SK-N-SH (cell line): ENCODE data around the gene DNPH1. TPM values are rescaled to one million over a fixed set of nuclear protein-coding genes. Genes with fewer than 3 reads are reported as not detected.

Source experiments
- CTCF ChIA-PET: fragments of 300-600, 350-600 bp; formaldehyde crosslinking; extraction: SDS; loops from one replicate; lab custom pipeline; 2021; lab: Yijun Ruan, JAX
- POLR2A ChIA-PET: fragments of 350-600 bp; sonication (Branson Sonifier 250); formaldehyde crosslinking; extraction: SDS; loops from one replicate; lab custom pipeline; 2020; ENCODE audit warnings: antibody characterized with exemption, inconsistent platforms; lab: Yijun Ruan, JAX
- DNase-seq: peaks from one replicate; pipeline ENCODE4 v3.0.0; 2012
- H2AFZ ChIP-seq: fragments of 200-600 bp; sonication (generic); 2 replicates; pipeline ENCODE4 v1.8.1; 2016; ENCODE audit warnings: antibody characterized with exemption, mild to moderate bottlenecking, low read depth
- H3F3A ChIP-seq: fragments of 200-600 bp; sonication (generic); replicated peaks from 2 replicates; pipeline ENCODE3; 2016; ENCODE audit warnings: antibody characterized with exemption, mild to moderate bottlenecking; ENCODE audit not compliant: insufficient read depth
- H3K27ac ChIP-seq, 2 experiments: fragments of 200-500 bp in 1 of 2; fragments of 200-600 bp in 1 of 2; sonication (Bioruptor generic) in 1 of 2; sonication (generic), shearing (Covaris generic) in 1 of 2; 2 replicates each; pipeline versions ENCODE4 v1.5.1 to v1.6.1; 2014 to 2016; ENCODE audit warnings: low read depth in 2 of 2, inconsistent platforms in 1 of 2, low read length in 1 of 2, mild to moderate bottlenecking in 1 of 2, mixed read lengths in 1 of 2
- H3K27me3 ChIP-seq: fragments of 200-600 bp; sonication (generic), shearing (Covaris generic); 2 replicates; pipeline ENCODE4 v1.6.1; 2016; ENCODE audit warnings: mixed run types; ENCODE audit not compliant: insufficient read depth
- H3K36me3 ChIP-seq, 2 experiments: fragments of 200-500 bp in 1 of 2; fragments of 200-600 bp in 1 of 2; sonication (Bioruptor generic) in 1 of 2; sonication (generic) in 1 of 2; replicated peaks in 1 of 2; 2 replicates each; pipeline versions ENCODE3 to v1.5.1; 2014 to 2016; ENCODE audit warnings: low read length in 1 of 2, mild to moderate bottlenecking in 1 of 2; ENCODE audit not compliant: insufficient read depth in 2 of 2, control insufficient read depth in 1 of 2
- H3K4me1 ChIP-seq, 2 experiments: fragments of 200-500 bp in 1 of 2; fragments of 200-600 bp in 1 of 2; sonication (Bioruptor generic) in 1 of 2; sonication (generic), shearing (Covaris generic) in 1 of 2; 2 replicates each; pipeline versions ENCODE4 v1.5.1 to v1.6.1; 2014 to 2016; ENCODE audit warnings: low read depth in 1 of 2, low read length in 1 of 2, mixed run types in 1 of 2; ENCODE audit not compliant: insufficient read depth in 2 of 2, control insufficient read depth in 1 of 2
- H3K4me2 ChIP-seq: fragments of 200-600 bp; sonication (generic), shearing (Covaris generic); 2 replicates; pipeline ENCODE4 v1.6.1; 2017; ENCODE audit warnings: mixed run types
- H3K4me3 ChIP-seq, 2 experiments: fragments of 200-500 bp in 1 of 2; fragments of 200-600 bp in 1 of 2; sonication (Bioruptor generic) in 1 of 2; sonication (generic), shearing (Covaris generic) in 1 of 2; 2 replicates each; pipeline versions ENCODE4 v1.5.1 to v1.8.1; 2014 to 2016; ENCODE audit warnings: low read depth in 2 of 2, inconsistent platforms in 1 of 2, low read length in 1 of 2, mild to moderate bottlenecking in 1 of 2, mixed read lengths in 1 of 2, moderate library complexity in 1 of 2
- H3K79me2 ChIP-seq: fragments of 200-600 bp; sonication (generic); 2 replicates; pipeline ENCODE4 v1.8.1; 2017; ENCODE audit warnings: mild to moderate bottlenecking; ENCODE audit not compliant: insufficient read depth
- H3K9ac ChIP-seq: fragments of 200-600 bp; sonication (generic); 2 replicates; pipeline ENCODE4 v1.6.1; 2017; ENCODE audit warnings: mixed run types
- H3K9me2 ChIP-seq: fragments of 200-600 bp; sonication (generic); 2 replicates; pipeline ENCODE4 v1.6.1; 2017; ENCODE audit warnings: mixed run types
- H3K9me3 ChIP-seq: fragments of 200-600 bp; sonication (generic); 2 replicates; pipeline ENCODE4 v1.6.1; 2017; ENCODE audit warnings: mixed run types, mild to moderate bottlenecking, moderate library complexity
- H4K20me1 ChIP-seq: fragments of 200-600 bp; sonication (generic); 2 replicates; pipeline ENCODE4 v1.6.1; 2017; ENCODE audit warnings: mild to moderate bottlenecking, mixed run types; ENCODE audit not compliant: insufficient read depth
- EP300 ChIP-seq, 2 experiments: IDR thresholded peaks; 2 replicates each; pipeline versions ENCODE4 v1.4.0 to v1.6.1; 2012; ENCODE audit warnings: borderline replicate concordance in 1 of 2, low read depth in 1 of 2, low read length in 1 of 2
- EZH2phosphoT487 ChIP-seq: fragments of 200-600 bp; sonication (generic); IDR thresholded peaks from 2 replicates; pipeline ENCODE4 v1.6.1; 2017; ENCODE audit warnings: low read depth, mixed run types, mild to moderate bottlenecking, antibody characterized with exemption, moderate library complexity, borderline replicate concordance
- FOSL2 ChIP-seq: IDR thresholded peaks from 2 replicates; pipeline ENCODE4 v1.4.0; 2012; ENCODE audit warnings: low read depth, mild to moderate bottlenecking, moderate library complexity, borderline replicate concordance
- FOXM1 ChIP-seq: IDR thresholded peaks from 2 replicates; pipeline ENCODE4 v1.4.0; 2012; ENCODE audit warnings: low read depth, mild to moderate bottlenecking
- IRF3 ChIP-seq: fragments of 150-350 bp; IDR thresholded peaks from 2 replicates; pipeline ENCODE4 v1.6.1; 2016; ENCODE audit warnings: mild to moderate bottlenecking, low read depth, low read length
- JUND ChIP-seq: IDR thresholded peaks from 2 replicates; pipeline ENCODE4 v1.4.0; 2012
- MEF2A ChIP-seq: IDR thresholded peaks from 2 replicates; pipeline ENCODE4 v1.4.0; 2012; ENCODE audit warnings: low read depth, borderline replicate concordance
- MXI1 ChIP-seq: IDR thresholded peaks from 2 replicates; pipeline ENCODE4 v1.6.1; 2012; ENCODE audit warnings: mild to moderate bottlenecking, low read depth, low read length, improper control_type of control experiment
- NFIC ChIP-seq: IDR thresholded peaks from 2 replicates; pipeline ENCODE4 v1.4.0; 2012; ENCODE audit warnings: borderline replicate concordance
- NRF1 ChIP-seq: IDR thresholded peaks from 2 replicates; pipeline ENCODE4 v1.6.1; 2012; ENCODE audit warnings: low read depth, mild to moderate bottlenecking, low read length
- POLR2AphosphoS5 ChIP-seq: IDR thresholded peaks from 2 replicates; pipeline ENCODE4 v1.6.1; 2012; ENCODE audit warnings: low read depth, low read length
- RAD21 ChIP-seq: IDR thresholded peaks from 2 replicates; pipeline ENCODE4 v1.6.1; 2012; ENCODE audit warnings: mild to moderate bottlenecking, low read length
- RCOR1 ChIP-seq: fragments of 150-350 bp; IDR thresholded peaks from 2 replicates; pipeline ENCODE4 v1.6.1; 2017; ENCODE audit warnings: antibody characterized with exemption, low read length
- RXRA ChIP-seq: IDR thresholded peaks from 2 replicates; pipeline ENCODE4 v1.4.0; 2012; ENCODE audit warnings: low read depth, mild to moderate bottlenecking, borderline replicate concordance
- SIN3A ChIP-seq: IDR thresholded peaks from 2 replicates; pipeline ENCODE4 v1.6.1; 2012; ENCODE audit warnings: low read depth, mild to moderate bottlenecking, low read length, moderate library complexity, borderline replicate concordance
- SMC3 ChIP-seq: IDR thresholded peaks from 2 replicates; pipeline ENCODE4 v1.6.1; 2012; ENCODE audit warnings: low read depth, low read length, improper control_type of control experiment
- TAF1 ChIP-seq: IDR thresholded peaks from 2 replicates; pipeline ENCODE4 v1.6.1; 2012; ENCODE audit warnings: low read depth, mild to moderate bottlenecking, low read length, moderate library complexity, borderline replicate concordance
- TEAD4 ChIP-seq: IDR thresholded peaks from 2 replicates; pipeline ENCODE4 v1.4.0; 2012; ENCODE audit warnings: mild to moderate bottlenecking, borderline replicate concordance; ENCODE audit not compliant: insufficient read depth
- USF1 ChIP-seq: IDR thresholded peaks from 2 replicates; pipeline ENCODE4 v1.4.0; 2012; ENCODE audit warnings: low read depth, borderline replicate concordance
- WGBS: methylation state at CpG from one replicate; pipeline ENCODE4 v1.1.6; 2017; ENCODE audit warnings: low lambda C conversion rate; 5-methylcytosine and 5-hydroxymethylcytosine counted together
- polyA plus RNA-seq, 3 experiments: library from polyadenylated mRNA; depleted of rRNA; stranded (reverse); fragments of >200 nt; gene quantifications; 2 replicates each; pipeline ENCODE4 v1.2.3, GENCODE V29; 2012
- TF ChIP-seq, protein P1 (sequence below): IDR thresholded peaks from 2 replicates; pipeline ENCODE4 v1.4.0; 2012; ENCODE audit warnings: low read depth

The DNPH1 gene
- polyA plus RNA-seq, 1 of the 3 experiments (the other 2 are of a cell fraction), result 287 TPM

- H3F3A ChIP-seq, result no peaks in the 10 kb centered on the region
- ChIA-PET CTCF (interaction anchor here (0.5 to 1.2 kb wide), 3 partner anchors 17 to 268 kb away, joined by 3 to 4 read pairs (median 3); partner anchors contain the start of genes DNPH1 and PEX6), POLR2A (interaction anchor here (0.6 to 1.4 kb wide), 4 partner anchors 32 to 317 kb away, joined by 3 to 4 read pairs (median 3); partner anchors contain the start of genes CNPY3 and CUL7)
- peak overlapping the region in 1 of 2 experiments; percentile 43; a peak in 1 of 4 replicates for H3K27ac ChIP-seq
- no peak overlapping the region for H3K9ac ChIP-seq
- H3K79me2 ChIP-seq, result no peaks in the 10 kb centered on the region
- 50% methylated on average over 22 of the region's 27 CpGs for WGBS
- no peaks in the 10 kb centered on the region for H4K20me1 ChIP-seq
- DNase-seq, result peak; percentile 85
- no peaks in the 10 kb centered on the region for H3K9me3 ChIP-seq
- H2AFZ ChIP-seq, result 0 out of 2 replicates have a peak overlapping the region, but pooled peaks have one; percentile 41
- H3K4me2 ChIP-seq, result peak overlapping the region; percentile 65; the same call in 1 of the 2 replicates
- peaks cover 15% of the 10 kb centered on the region; the same call in 1 of the 2 replicates for H3K27me3 ChIP-seq
- peaks cover 0 to 25% of the 10 kb centered on the region in 2 experiments; a peak in 1 of 4 replicates for H3K4me1 ChIP-seq
- H3K36me3 ChIP-seq, result no peaks in the 10 kb centered on the region
- TF ChIP-seq MXI1 (peak; percentile 68; the same call in 1 of the 2 replicates), POLR2AphosphoS5 (no peak), EZH2phosphoT487 (no peak), NFIC (no peak), RXRA (no peak)
- no peaks in the 10 kb centered on the region for H3K9me2 ChIP-seq
- peak overlapping the region; percentile 48 to 49; a peak in 3 of 4 replicates for H3K4me3 ChIP-seq
Observed at GRCh38 chr6:43246301-43247113, 17.2 kb upstream of the DNPH1 start.

GRCh38 chr6:43243664-43244321 lies 14.5 kb upstream of the DNPH1 start:
- 61% methylated on average over 7 of the region's 37 CpGs for WGBS
- peak overlapping the region; percentile 32 to 43 for H3K4me3 ChIP-seq
- DNase-seq, result peak; percentile 82
- H3K27ac ChIP-seq, result no peak overlapping the region
- peaks cover 21% of the 10 kb centered on the region; the same call in 1 of the 2 replicates for H3K27me3 ChIP-seq
- no peak overlapping the region for H3K9ac ChIP-seq
- H3K4me2 ChIP-seq, result peak overlapping the region; percentile 50; the same call in 1 of the 2 replicates
- no peaks in the 10 kb centered on the region for H3K36me3 ChIP-seq
- TF ChIP-seq, protein P1, sequence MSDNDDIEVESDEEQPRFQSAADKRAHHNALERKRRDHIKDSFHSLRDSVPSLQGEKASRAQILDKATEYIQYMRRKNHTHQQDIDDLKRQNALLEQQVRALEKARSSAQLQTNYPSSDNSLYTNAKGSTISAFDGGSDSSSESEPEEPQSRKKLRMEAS, result no peak
- TF ChIP-seq IRF3, result no peak
- TF ChIP-seq JUND, result no peak
- no peak for TF ChIP-seq RAD21
- no peak for TF ChIP-seq FOXM1
- no peak for TF ChIP-seq EZH2phosphoT487
- TF ChIP-seq RCOR1, result no peak
- no peak for TF ChIP-seq MEF2A
- no peak for TF ChIP-seq TEAD4
- no peak for TF ChIP-seq NRF1
- no peak for TF ChIP-seq TAF1
- TF ChIP-seq SIN3A, result no peak
- no peak for TF ChIP-seq POLR2AphosphoS5
- no peak for TF ChIP-seq EP300 (IDR thresholded peaks at IDR 0.05; ENCODE audit: borderline replicate concordance in 1 of 2, low read depth in 1 of 2, low read length in 1 of 2)
- no peak for TF ChIP-seq SMC3
- no peak for TF ChIP-seq USF1
- no peak for TF ChIP-seq NFIC
- no peak for TF ChIP-seq FOSL2
- H3K9me2 ChIP-seq, result no peaks in the 10 kb centered on the region
- H3K79me2 ChIP-seq, result no peaks in the 10 kb centered on the region
- CTCF ChIA-PET, result interaction anchor here (0.7 to 1.1 kb wide), 5 partner anchors 14 to 364 kb away, joined by 3 to 5 read pairs (median 3); partner anchors contain the start of genes DNPH1 and PTK7
- POLR2A ChIA-PET, result interaction anchor here (1.2 kb wide), 1 partner anchor 14 kb away, joined by 3 read pairs; the partner anchor contains the start of gene DNPH1
- H3K4me1 ChIP-seq, result peaks cover 0 to 25% of the 10 kb centered on the region in 2 experiments; a peak in 1 of 4 replicates
- no peaks in the 10 kb centered on the region for H3K9me3 ChIP-seq
- H3F3A ChIP-seq, result no peaks in the 10 kb centered on the region
- no peak overlapping the region for H2AFZ ChIP-seq
- no peaks in the 10 kb centered on the region for H4K20me1 ChIP-seq
